Psoas muscle (tissue), 8 donors: Measurements from ENCODE around the gene IPMK. TPM values are rescaled to one million over a fixed set of nuclear protein-coding genes. Genes with fewer than 3 reads are reported as not detected.

Experiments
- ATAC-seq, 4 donors: fragments of 200-7000 bp; cut with Tn5 transposase; one replicate each; pipeline ENCODE4 v1.9.1; 2020; ENCODE audit warnings: moderate library complexity in 3 of 4, mild to moderate bottlenecking in 2 of 4
- DNase-seq, 2 donors: peaks; one replicate each; pipeline ENCODE4 v3.0.0-alpha.2; 2020
- H3K27ac ChIP-seq: fragments of 200-600 bp; one replicate; pipeline ENCODE4 v1.8.0; 2022
- H3K27me3 ChIP-seq, 3 donors: fragments of 200-600 bp in 1 of 3; one replicate each; pipeline versions ENCODE4 v1.6.1 to v1.8.0; 2013 to 2022; ENCODE audit warnings: low read length in 2 of 3, mild to moderate bottlenecking in 2 of 3, moderate library complexity in 1 of 3; ENCODE audit not compliant: insufficient read depth in 3 of 3
- H3K36me3 ChIP-seq, 2 donors: fragments of 200-600 bp in 1 of 2; one replicate each; pipeline versions ENCODE4 v1.6.1 to v1.8.0; 2013 to 2022; ENCODE audit warnings: low read depth in 1 of 2, mild to moderate bottlenecking in 1 of 2, moderate library complexity in 1 of 2; ENCODE audit not compliant: insufficient read depth in 1 of 2
- H3K4me1 ChIP-seq: fragments of 200-600 bp; one replicate; pipeline ENCODE4 v1.8.0; 2022
- H3K4me3 ChIP-seq: fragments of 200-600 bp; one replicate; pipeline ENCODE4 v1.8.0; 2022; ENCODE audit warnings: mild to moderate bottlenecking
- H3K9me3 ChIP-seq: fragments of 200-600 bp; one replicate; pipeline ENCODE4 v1.8.0; 2022
- WGBS, 3 donors: extraction: QIAGEN DNeasy Blood & Tissue Kit; methylation state at CpG; one replicate each; pipeline versions ENCODE4 v1.1.6 to v1.1.7; 2013; 5-methylcytosine and 5-hydroxymethylcytosine counted together
- intact Hi-C, 2 donors: fragments of 100-400 bp; cut with DNase I; formaldehyde crosslinking; loops; one replicate each; pipeline versions ENCODE4 v1.11.0 to v1.14.2; 2022
- polyA plus RNA-seq, 3 donors: library from polyadenylated mRNA; stranded (reverse); fragments of 200-250 nt; gene quantifications; one replicate each; pipeline ENCODE4 v1.2.3, GENCODE V29; 2013
- total RNA-seq, 4 donors: library from RNA; stranded (reverse); fragmentation: NEBNext Ultra II Directional in 2 of 4; extraction: Animal tissue kit (Norgen Biotek cat#: 25700) in 2 of 4; gene quantifications; one replicate each; pipeline versions ENCODE4 v1.2.1 to v1.2.4, GENCODE V29; 2021 to 2023
- TF ChIP-seq, protein P1 (sequence below): fragments of 200-600 bp; IDR thresholded peaks from one replicate; pipeline ENCODE4 v1.8.0; 2022; ENCODE audit warnings: antibody characterized with exemption
- donor health status: healthy with polysubstance abuse.
- donor health status: DM: no; HTN: no; CAD: no; lungs with moderate emphysema.
- donor health status: Bipolar disorder and iron deficiency.
- donor health status: healthy.
- donor health status: DM: yes; HTN: yes; CAD: no.
- donor health status: DM: no; HTN: no; CAD: no.
- donor health status: DM: no; HTN: no; CAD: no.
- donor health status: DM: yes; HTN: yes; CAD: no.

IPMK gene
- total and polyA plus RNA-seq, 7 donors, result 2.3 to 10.8 (median 4.3) TPM

- Histone ChIP-seq H3K36me3 (no peaks in the 10 kb centered on the region), H3K4me1 (no peaks in the 10 kb centered on the region), H3K9me3 (no peaks in the 10 kb centered on the region), H3K27ac (no peak overlapping the region), H3K4me3 (no peak overlapping the region), H3K27me3 (peaks cover 0 to 3% (median 0%) of the 10 kb centered on the region in 3 donors)
- WGBS, 3 donors, result 44 to 60% (median 56%) methylated on average over 4 of the region's 4 CpGs
- TF ChIP-seq, protein P1, sequence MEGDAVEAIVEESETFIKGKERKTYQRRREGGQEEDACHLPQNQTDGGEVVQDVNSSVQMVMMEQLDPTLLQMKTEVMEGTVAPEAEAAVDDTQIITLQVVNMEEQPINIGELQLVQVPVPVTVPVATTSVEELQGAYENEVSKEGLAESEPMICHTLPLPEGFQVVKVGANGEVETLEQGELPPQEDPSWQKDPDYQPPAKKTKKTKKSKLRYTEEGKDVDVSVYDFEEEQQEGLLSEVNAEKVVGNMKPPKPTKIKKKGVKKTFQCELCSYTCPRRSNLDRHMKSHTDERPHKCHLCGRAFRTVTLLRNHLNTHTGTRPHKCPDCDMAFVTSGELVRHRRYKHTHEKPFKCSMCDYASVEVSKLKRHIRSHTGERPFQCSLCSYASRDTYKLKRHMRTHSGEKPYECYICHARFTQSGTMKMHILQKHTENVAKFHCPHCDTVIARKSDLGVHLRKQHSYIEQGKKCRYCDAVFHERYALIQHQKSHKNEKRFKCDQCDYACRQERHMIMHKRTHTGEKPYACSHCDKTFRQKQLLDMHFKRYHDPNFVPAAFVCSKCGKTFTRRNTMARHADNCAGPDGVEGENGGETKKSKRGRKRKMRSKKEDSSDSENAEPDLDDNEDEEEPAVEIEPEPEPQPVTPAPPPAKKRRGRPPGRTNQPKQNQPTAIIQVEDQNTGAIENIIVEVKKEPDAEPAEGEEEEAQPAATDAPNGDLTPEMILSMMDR, result no peak
- DNase-seq (no peak), ATAC-seq (no peak)
- intact Hi-C loops, result no loop called here
Measured at GRCh38 chr10:58305821-58306220, 38.1 kb upstream of the IPMK start.

DNA sequence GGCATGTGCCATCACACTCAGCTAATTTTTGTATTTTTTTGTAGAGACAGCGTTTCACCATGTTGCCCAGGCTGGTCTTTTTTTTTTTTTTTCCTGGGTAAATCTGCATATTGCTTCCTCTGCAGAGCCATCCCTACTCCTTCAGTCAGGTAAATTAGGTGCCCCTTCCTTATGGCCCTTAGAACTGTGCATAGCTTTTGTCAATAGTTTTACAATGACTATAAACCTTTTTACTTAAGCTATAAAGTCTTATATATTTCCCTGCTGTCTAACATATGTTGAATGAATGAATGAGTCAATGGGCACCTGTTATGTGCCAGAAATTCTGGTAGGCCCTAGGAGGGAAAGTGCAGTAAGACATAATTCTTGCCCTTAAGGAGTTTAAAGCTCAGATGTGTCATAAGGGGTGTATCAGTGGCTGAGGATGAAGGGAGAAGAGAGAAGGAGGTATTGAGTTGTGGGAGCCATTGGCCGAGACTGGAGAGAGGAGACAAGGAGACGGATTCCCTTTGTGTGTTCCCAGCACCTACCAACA lies 36.5 kb upstream of the IPMK start:
- Histone ChIP-seq H3K27me3 (peaks cover 0 to 3% (median 0%) of the 10 kb centered on the region in 3 donors), H3K4me1 (no peaks in the 10 kb centered on the region), H3K36me3 (no peaks in the 10 kb centered on the region), H3K27ac (no peak overlapping the region), H3K9me3 (no peaks in the 10 kb centered on the region), H3K4me3 (no peak overlapping the region)
- intact Hi-C loops, result loop anchor here in 1 of 2 donors (5.0 kb wide), 1 partner anchor 88 kb away; no protein-coding TSS in a partner anchor
- 79 to 83% (median 80%) methylated on average over 3 of the region's 3 CpGs for WGBS, 3 donors
- ATAC-seq, result no peak
- DNase-seq, result no peak
- TF ChIP-seq, protein P1, result no peak

GRCh38 chr10:58302254-58302653 lies 34.6 kb upstream of the IPMK start:
- no peak overlapping the region for H3K4me3 ChIP-seq
- DNase-seq (no peak), ATAC-seq (no peak)
- TF ChIP-seq, protein P1, result no peak
- H3K27ac ChIP-seq, result no peak overlapping the region
- no peaks in the 10 kb centered on the region for H3K36me3 ChIP-seq
- WGBS, 3 donors, result 56 to 67% (median 58%) methylated on average over 2 of the region's 2 CpGs
- H3K27me3 ChIP-seq, result peaks cover 0 to 3% (median 0%) of the 10 kb centered on the region in 3 donors
- no peaks in the 10 kb centered on the region for H3K9me3 ChIP-seq
- no peaks in the 10 kb centered on the region for H3K4me1 ChIP-seq
- intact Hi-C loops, result loop anchor here in 1 of 2 donors (5.0 kb wide), 1 partner anchor 90 kb away; no protein-coding TSS in a partner anchor

DNA sequence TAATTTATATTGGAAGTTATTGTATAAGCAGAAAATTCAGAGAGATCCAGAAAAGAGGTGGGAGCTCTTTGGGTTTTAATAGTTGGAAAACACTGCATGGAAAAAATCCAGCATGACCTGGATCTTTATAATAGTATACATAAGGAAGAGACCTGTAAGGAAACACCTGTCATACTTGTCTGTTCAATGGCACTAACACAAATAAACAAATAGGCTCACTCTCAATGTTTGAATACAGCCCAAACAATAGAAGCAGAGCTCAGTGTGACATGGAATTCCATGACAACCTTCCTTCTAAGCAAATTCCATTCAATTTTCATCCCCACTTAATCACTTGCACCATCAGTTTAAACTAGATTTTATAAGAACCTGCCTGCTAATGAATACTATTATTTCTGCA lies 33.0 kb upstream of the IPMK start:
- H3K27me3 ChIP-seq, result peaks cover 0 to under 1% (median 0%) of the 10 kb centered on the region in 3 donors
- H3K4me3 ChIP-seq, result no peak overlapping the region
- no peak overlapping the region for H3K27ac ChIP-seq
- TF ChIP-seq, protein P1, result no peak
- H3K4me1 ChIP-seq, result no peaks in the 10 kb centered on the region
- no peaks in the 10 kb centered on the region for H3K9me3 ChIP-seq
- DNase-seq (no peak), ATAC-seq (no peak)
- H3K36me3 ChIP-seq, result no peaks in the 10 kb centered on the region
- intact Hi-C loops, result loop anchor here in 1 of 2 donors (5.0 kb wide), 1 partner anchor 92 kb away; no protein-coding TSS in a partner anchor

DNA sequence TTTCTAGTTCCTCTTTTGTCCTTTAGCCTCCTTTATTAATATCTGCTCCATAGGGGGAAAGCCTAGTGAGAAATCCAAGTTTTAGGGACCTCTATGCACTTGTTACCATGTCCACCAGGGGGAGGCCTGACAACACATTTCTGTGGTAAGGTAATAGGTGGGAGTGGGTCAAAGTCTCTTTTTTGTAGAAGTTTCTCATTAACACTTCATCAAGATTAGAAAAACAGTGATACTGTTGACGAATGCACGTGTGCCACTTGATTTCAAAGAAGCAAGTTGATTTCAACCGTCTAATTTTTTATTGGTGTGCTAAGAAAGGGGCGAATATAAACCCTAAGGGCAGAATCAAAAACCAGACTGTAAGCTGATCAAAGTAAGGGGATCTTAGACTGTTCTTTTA lies 31.9 kb upstream of the IPMK start:
- Histone ChIP-seq H3K9me3 (no peaks in the 10 kb centered on the region), H3K4me1 (no peaks in the 10 kb centered on the region), H3K27me3 (no peaks in the 10 kb centered on the region), H3K27ac (no peak overlapping the region), H3K36me3 (no peaks in the 10 kb centered on the region), H3K4me3 (no peak overlapping the region)
- intact Hi-C loops, result loop anchor here in 1 of 2 donors (1.0 kb wide), 1 partner anchor 86 kb away; the partner anchor contains the start of gene TFAM
- DNase-seq, result peak in 1 of 2 donors; percentile 27
- WGBS, 3 donors, result 18 to 25% (median 20%) methylated on average over 4 of the region's 4 CpGs
- TF ChIP-seq, protein P1, result peak; percentile 83
- peak; percentile 76 to 91 (median 80) for ATAC-seq
